Common myeloid progenitor, CD34-positive (primary cell): ENCODE results near the gene MDM1.
A peak's percentile ranks its signal among the peaks of the same experiment; 100 is the strongest.

ENCODE experiments used
- CTCF ChIA-PET: fragments of 350-600 bp; sonication (Branson Sonifier 250); formaldehyde crosslinking; loops from one replicate; lab custom pipeline; 2021; ENCODE audit warnings: antibody characterized with exemption; lab: Charles Lee
- POLR2A ChIA-PET: fragments of 350-600 bp; sonication (Branson Sonifier 250); formaldehyde crosslinking; loops from one replicate; lab custom pipeline; 2021; ENCODE audit warnings: antibody characterized with exemption; lab: Charles Lee
- DNase-seq, 3 donors: peaks; one replicate each; pipeline versions ENCODE4 v3.0.0 to v3.0.0-alpha.2; 2013
- H3K27ac ChIP-seq, 2 experiments: 1 replicate in 1 of 2; 2 replicates in 1 of 2; pipeline ENCODE4 v1.7.0; 2013; ENCODE audit warnings: inconsistent platforms in 2 of 2, low read length in 2 of 2, mild to moderate bottlenecking in 2 of 2, low read depth in 1 of 2, moderate library complexity in 1 of 2; ENCODE audit not compliant: severe bottlenecking in 2 of 2, insufficient read depth in 1 of 2, poor library complexity in 1 of 2
- H3K27me3 ChIP-seq, 5 experiments: replicated peaks in 2 of 5; 1 replicate in 3 of 5; 2 replicates in 2 of 5; pipeline versions ENCODE4 v1.6.1 to v1.7.0; 2013; ENCODE audit warnings: low read length in 4 of 5, mild to moderate bottlenecking in 2 of 5, moderate library complexity in 2 of 5, inconsistent platforms in 1 of 5; ENCODE audit not compliant: insufficient read depth in 5 of 5, control insufficient read depth in 4 of 5
- H3K36me3 ChIP-seq, 4 experiments: 1 replicate in 2 of 4; 2 replicates in 2 of 4; pipeline versions ENCODE4 v1.6.1 to v1.7.0; 2013; ENCODE audit warnings: low read length in 3 of 4, control low read depth in 1 of 4, mild to moderate bottlenecking in 1 of 4; ENCODE audit not compliant: control insufficient read depth in 4 of 4, insufficient read depth in 4 of 4
- H3K4me1 ChIP-seq, 4 experiments: 1 replicate in 3 of 4; 2 replicates in 1 of 4; pipeline versions ENCODE4 v1.6.1 to v1.7.1; 2013; ENCODE audit warnings: low read length in 3 of 4, mild to moderate bottlenecking in 3 of 4, control low read depth in 1 of 4, inconsistent platforms in 1 of 4, moderate library complexity in 1 of 4; ENCODE audit not compliant: control insufficient read depth in 4 of 4, insufficient read depth in 4 of 4; ENCODE audit errors: control extremely low read depth in 1 of 4
- H3K4me3 ChIP-seq, 7 experiments: 1 replicate in 4 of 7; 2 replicates in 3 of 7; pipeline versions ENCODE4 v1.5.1 to v1.7.0; 2013; ENCODE audit warnings: mild to moderate bottlenecking in 7 of 7, low read length in 6 of 7, moderate library complexity in 6 of 7, inconsistent platforms in 2 of 7, low read depth in 2 of 7, control low read depth in 1 of 7; ENCODE audit not compliant: insufficient read depth in 4 of 7, control insufficient read depth in 1 of 7; ENCODE audit errors: extremely low read depth in 1 of 7
- H3K9me3 ChIP-seq, 5 experiments: 1 replicate in 4 of 5; 2 replicates in 1 of 5; pipeline versions ENCODE4 v1.6.1 to v1.7.1; 2013; ENCODE audit warnings: low read length in 4 of 5, mild to moderate bottlenecking in 2 of 5, inconsistent platforms in 1 of 5, low read depth in 1 of 5, moderate library complexity in 1 of 5; ENCODE audit not compliant: control insufficient read depth in 4 of 5, insufficient read depth in 2 of 5; ENCODE audit errors: control extremely low read depth in 1 of 5
- WGBS: methylation state at CpG from one replicate; pipeline ENCODE4 v1.1.5; 2013; ENCODE audit not compliant: insufficient coverage; 5-methylcytosine and 5-hydroxymethylcytosine counted together

Gene MDM1

DNA sequence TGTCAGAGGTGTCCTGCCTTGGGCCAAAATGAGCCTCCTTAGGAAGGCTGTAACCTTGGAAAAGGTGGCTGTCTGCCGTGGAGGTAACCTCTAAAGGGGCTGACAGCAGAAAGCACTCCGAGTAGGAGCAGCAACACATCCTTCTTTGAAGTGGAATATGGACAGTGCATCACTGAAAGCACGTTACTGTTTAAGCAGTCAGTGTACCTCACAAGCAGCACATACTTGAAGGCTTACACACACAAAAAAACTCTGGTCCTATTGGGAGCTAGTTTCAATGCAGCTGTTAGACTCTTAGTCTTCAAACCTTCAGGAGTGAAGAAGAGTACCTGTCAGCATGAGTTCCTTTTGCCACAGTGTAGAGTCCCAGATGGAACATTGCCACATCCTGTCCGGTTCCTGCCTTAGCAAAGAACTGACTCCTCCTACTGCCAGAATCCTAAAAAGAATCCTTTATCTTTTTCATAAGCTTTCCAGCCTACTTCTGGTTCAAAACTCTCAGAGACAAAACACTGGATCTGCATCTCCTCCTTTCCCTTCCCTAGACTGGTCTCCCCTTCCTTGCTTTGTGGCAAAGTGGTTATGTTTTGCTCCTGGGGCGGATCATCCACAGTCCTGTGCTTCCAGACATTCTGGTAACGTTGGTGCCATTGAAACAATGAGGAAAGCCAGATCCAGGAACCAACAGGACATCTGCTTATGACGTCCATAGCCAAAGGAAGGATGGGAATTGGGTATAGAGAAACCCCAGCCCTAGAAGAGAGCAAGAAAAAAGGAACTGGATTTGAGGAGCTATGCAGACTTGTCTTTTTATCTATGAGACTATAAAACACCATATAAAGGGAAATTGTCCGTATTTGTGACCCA lies 8.5 kb upstream of the MDM1 start:
- peaks cover 0 to 4% (median 2%) of the 10 kb centered on the region in 4 experiments for H3K4me1 ChIP-seq
- H3K27ac ChIP-seq: no peak overlapping the region
- 84% methylated on average over 6 of the region's 8 CpGs for WGBS
- H3K4me3 ChIP-seq: no peak overlapping the region
- no peaks in the 10 kb centered on the region for H3K36me3 ChIP-seq
- ChIA-PET POLR2A (no interaction called here), CTCF (interaction anchor here (1.0 kb wide), 3 partner anchors 14 to 313 kb away, joined by 3 to 4 read pairs (median 3); no protein-coding TSS in a partner anchor)
- DNase-seq: no peak
- no peaks in the 10 kb centered on the region for H3K27me3 ChIP-seq
- no peaks in the 10 kb centered on the region for H3K9me3 ChIP-seq

DNA sequence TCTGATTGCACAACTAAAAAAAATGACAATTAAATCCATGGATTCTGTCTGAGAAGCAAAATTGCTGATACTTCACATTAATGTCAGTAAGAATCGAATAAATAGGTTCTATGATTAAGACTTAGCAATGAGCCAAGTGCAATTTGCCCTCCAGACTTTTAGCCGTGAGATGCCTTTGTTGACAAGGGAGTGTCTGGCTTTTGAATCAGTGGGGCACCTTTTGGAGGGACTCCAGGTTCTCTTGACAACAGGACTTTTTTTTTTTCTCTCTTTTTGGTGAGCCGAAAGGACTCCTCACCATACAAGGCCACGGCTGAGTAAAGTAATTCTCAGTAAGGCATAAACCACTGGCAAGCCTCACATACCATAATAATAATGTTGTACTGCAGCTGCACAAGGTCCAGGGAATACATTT lies 4.7 kb upstream of the MDM1 start:
- no peak overlapping the region for H3K4me3 ChIP-seq
- no peak for DNase-seq
- H3K4me1 ChIP-seq: peaks cover 19 to 33% (median 22%) of the 10 kb centered on the region in 4 experiments
- ChIA-PET CTCF (interaction anchor here (0.7 to 1.9 kb wide), 3 partner anchors 8 to 81 kb away, joined by 3 to 5 read pairs (median 5); no protein-coding TSS in a partner anchor), POLR2A (interaction anchor here (0.6 kb wide), 1 partner anchor 384 kb away, joined by 3 read pairs; no protein-coding TSS in a partner anchor)
- no peaks in the 10 kb centered on the region for H3K9me3 ChIP-seq
- 100% methylated on average over 2 of the region's 4 CpGs for WGBS
- H3K36me3 ChIP-seq: no peaks in the 10 kb centered on the region
- H3K27me3 ChIP-seq: no peaks in the 10 kb centered on the region
- H3K27ac ChIP-seq: no peak overlapping the region

GRCh38 chr12:68335462-68335861 lies 3.3 kb upstream of the MDM1 start:
- CTCF ChIA-PET: interaction anchor here (0.5 to 2.6 kb wide), 10 partner anchors 8 to 918 kb away, joined by 3 to 19 read pairs (median 4); no protein-coding TSS in a partner anchor

GRCh38 chr12:68334132-68334531 lies 2.0 kb upstream of the MDM1 start:
- no peaks in the 10 kb centered on the region for H3K27me3 ChIP-seq
- ChIA-PET POLR2A (interaction anchor here (0.8 to 1.5 kb wide), 2 partner anchors 276 to 280 kb away, joined by 3 to 4 read pairs; partner anchors contain the start of gene RAP1B), CTCF (interaction anchor here (0.6 to 2.6 kb wide), 23 partner anchors 8 to 367 kb away, joined by 3 to 19 read pairs (median 4); partner anchors contain the start of gene RAP1B)
- no peak overlapping the region for H3K27ac ChIP-seq
- H3K4me3 ChIP-seq: peak overlapping the region in 1 of 7 experiments; percentile 46
- peaks cover 20 to 44% (median 32%) of the 10 kb centered on the region in 4 experiments for H3K4me1 ChIP-seq
- H3K9me3 ChIP-seq: no peaks in the 10 kb centered on the region
- H3K36me3 ChIP-seq: peaks cover 0 to 6% (median 3%) of the 10 kb centered on the region in 4 experiments
- 11% methylated on average over 3 of the region's 4 CpGs for WGBS
- peak; percentile 79 to 82 (median 81) for DNase-seq

More at GRCh38 chr12:68335462-68335861, 3.3 kb upstream of the MDM1 start:
- H3K4me3 ChIP-seq: no peak overlapping the region
- POLR2A ChIA-PET: interaction anchor here (0.6 to 0.7 kb wide), 4 partner anchors 12 to 735 kb away, joined by 3 to 6 read pairs (median 4); no protein-coding TSS in a partner anchor
- no CpG with 5 or more reads among the region's 3 CpGs for WGBS
- no peaks in the 10 kb centered on the region for H3K36me3 ChIP-seq
- H3K4me1 ChIP-seq: peaks cover 20 to 44% (median 32%) of the 10 kb centered on the region in 4 experiments
- H3K27me3 ChIP-seq: no peaks in the 10 kb centered on the region
- no peaks in the 10 kb centered on the region for H3K9me3 ChIP-seq
- DNase-seq: no peak
- H3K27ac ChIP-seq: no peak overlapping the region

GRCh38 chr12:68332728-68333630 lies 817 bp upstream of the MDM1 start:
- Histone ChIP-seq H3K4me3 (peak overlapping the region; percentile 68 to 91 (median 85)), H3K27me3 (no peaks in the 10 kb centered on the region), H3K36me3 (peaks cover 0 to 11% (median 6%) of the 10 kb centered on the region in 4 experiments), H3K4me1 (peaks cover 20 to 44% (median 32%) of the 10 kb centered on the region in 4 experiments), H3K27ac (peak overlapping the region in 1 of 2 experiments; percentile 41), H3K9me3 (no peaks in the 10 kb centered on the region)
- no peak for DNase-seq
- CTCF ChIA-PET: interaction anchor here (1.1 to 2.6 kb wide), 12 partner anchors 9 to 319 kb away, joined by 3 to 19 read pairs (median 5); partner anchors contain the start of gene RAP1B
- 35% methylated on average over 11 of the region's 18 CpGs for WGBS
- POLR2A ChIA-PET: interaction anchor here (0.6 kb wide), 1 partner anchor 310 kb away, joined by 3 read pairs; no protein-coding TSS in a partner anchor

- Histone ChIP-seq H3K27me3 (no peaks in the 10 kb centered on the region), H3K27ac (peak overlapping the region; percentile 42 to 77), H3K4me1 (peaks cover 20 to 44% (median 32%) of the 10 kb centered on the region in 4 experiments), H3K9me3 (no peaks in the 10 kb centered on the region), H3K4me3 (peak overlapping the region; percentile 68 to 91 (median 85)), H3K36me3 (peaks cover 0 to 21% (median 8%) of the 10 kb centered on the region in 4 experiments)
- no peak for DNase-seq
- CTCF ChIA-PET: interaction anchor here (1.1 to 1.9 kb wide), 5 partner anchors 10 to 297 kb away, joined by 3 to 10 read pairs (median 3); no protein-coding TSS in a partner anchor
- POLR2A ChIA-PET: interaction anchor here (0.6 to 0.8 kb wide), 3 partner anchors 19 to 411 kb away, joined by 3 read pairs; no protein-coding TSS in a partner anchor
- WGBS: 60% methylated on average over 1 of the region's 9 CpGs
Observed at GRCh38 chr12:68331500-68331868, 678 bp downstream of the MDM1 start.
